H1 (cell line): ENCODE measurements around the gene UBAC1.
"Not testable (repeated sequence)": the region's sequence is repeated elsewhere in the genome, so short reads cannot be mapped to it uniquely, and the experiment has no call there.

Experiments used
- CHD2 ChIP-seq: IDR thresholded peaks from 2 replicates; pipeline ENCODE4 v1.6.1; 2012; ENCODE audit warnings: low read length, improper control_type of control experiment
- EZH2 ChIP-seq: fragments of 200-600 bp; sonication (generic); IDR thresholded peaks from 2 replicates; pipeline ENCODE4 v1.7.1; 2012; ENCODE audit warnings: low read depth, mild to moderate bottlenecking, moderate library complexity, low read length, inconsistent platforms; ENCODE audit not compliant: severe bottlenecking
- POLR2A ChIP-seq, 2 experiments: IDR thresholded peaks; 1 replicate in 1 of 2; 2 replicates in 1 of 2; pipeline ENCODE4 v1.6.1; 2011; ENCODE audit warnings: low read depth in 2 of 2, low read length in 2 of 2, mild to moderate bottlenecking in 2 of 2; ENCODE audit errors: control extremely low read depth in 1 of 2
- RXRA ChIP-seq: IDR thresholded peaks from 2 replicates; pipeline ENCODE4 v1.6.1; 2011; ENCODE audit warnings: low read depth, mild to moderate bottlenecking, low read length, moderate library complexity; ENCODE audit not compliant: insufficient read depth
- TF ChIP-seq, protein P1 (sequence below): IDR thresholded peaks from 2 replicates; pipeline ENCODE4 v1.6.1; 2012; ENCODE audit warnings: inconsistent platforms
- TF ChIP-seq, protein P2 (sequence below), 3 experiments: IDR thresholded peaks; 1 replicate in 2 of 3; 2 replicates in 1 of 3; pipeline versions ENCODE4 v1.5.1 to v1.6.1; 2011; ENCODE audit warnings: low read length in 3 of 3, mild to moderate bottlenecking in 3 of 3, inconsistent platforms in 2 of 3, low read depth in 1 of 3, moderate library complexity in 1 of 3; ENCODE audit not compliant: insufficient read depth in 1 of 3; ENCODE audit errors: control extremely low read depth in 1 of 3

DNA sequence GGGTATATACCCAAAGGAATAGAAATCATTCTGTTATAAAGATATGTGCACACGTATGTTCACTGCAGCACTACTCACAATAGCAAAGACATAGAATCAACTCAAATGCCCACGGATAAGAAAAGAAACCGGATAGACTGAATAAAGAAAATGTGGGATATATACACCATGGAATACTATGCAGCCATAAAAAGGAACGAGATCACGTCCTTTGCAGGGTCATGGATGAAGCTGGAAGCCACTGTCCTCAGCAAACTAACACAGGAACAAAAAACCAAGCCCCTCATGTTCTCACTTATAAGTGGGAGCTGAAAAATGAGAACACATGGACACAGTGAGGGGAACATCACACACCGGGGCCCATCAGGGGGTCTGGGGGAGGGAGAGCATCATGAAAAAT, 17.6 kb downstream of the UBAC1 start:
- TF ChIP-seq, protein P1, sequence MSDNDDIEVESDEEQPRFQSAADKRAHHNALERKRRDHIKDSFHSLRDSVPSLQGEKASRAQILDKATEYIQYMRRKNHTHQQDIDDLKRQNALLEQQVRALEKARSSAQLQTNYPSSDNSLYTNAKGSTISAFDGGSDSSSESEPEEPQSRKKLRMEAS = not testable (repeated sequence)
- TF ChIP-seq, protein P2, sequence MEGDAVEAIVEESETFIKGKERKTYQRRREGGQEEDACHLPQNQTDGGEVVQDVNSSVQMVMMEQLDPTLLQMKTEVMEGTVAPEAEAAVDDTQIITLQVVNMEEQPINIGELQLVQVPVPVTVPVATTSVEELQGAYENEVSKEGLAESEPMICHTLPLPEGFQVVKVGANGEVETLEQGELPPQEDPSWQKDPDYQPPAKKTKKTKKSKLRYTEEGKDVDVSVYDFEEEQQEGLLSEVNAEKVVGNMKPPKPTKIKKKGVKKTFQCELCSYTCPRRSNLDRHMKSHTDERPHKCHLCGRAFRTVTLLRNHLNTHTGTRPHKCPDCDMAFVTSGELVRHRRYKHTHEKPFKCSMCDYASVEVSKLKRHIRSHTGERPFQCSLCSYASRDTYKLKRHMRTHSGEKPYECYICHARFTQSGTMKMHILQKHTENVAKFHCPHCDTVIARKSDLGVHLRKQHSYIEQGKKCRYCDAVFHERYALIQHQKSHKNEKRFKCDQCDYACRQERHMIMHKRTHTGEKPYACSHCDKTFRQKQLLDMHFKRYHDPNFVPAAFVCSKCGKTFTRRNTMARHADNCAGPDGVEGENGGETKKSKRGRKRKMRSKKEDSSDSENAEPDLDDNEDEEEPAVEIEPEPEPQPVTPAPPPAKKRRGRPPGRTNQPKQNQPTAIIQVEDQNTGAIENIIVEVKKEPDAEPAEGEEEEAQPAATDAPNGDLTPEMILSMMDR (IDR thresholded peaks at IDR 0.05; ENCODE audit: control extremely low read depth in 1 of 3, insufficient read depth in 1 of 3, low read depth in 1 of 3, low read length in 3 of 3) = not testable (repeated sequence)
- TF ChIP-seq POLR2A (IDR thresholded peaks at IDR 0.05; ENCODE audit: control extremely low read depth in 1 of 2, low read depth in 2 of 2, low read length in 2 of 2); RXRA; EZH2; CHD2: not testable (repeated sequence)
